Measurements from ENCODE around the gene BICC1. TPM values are rescaled to one million over a fixed set of nuclear protein-coding genes. Genes with fewer than 3 reads are reported as not detected.

The BICC1 gene
- total RNA-seq, 4 donors from 2014 or later = 4.7 to 29.7 (median 18.0) TPM

GRCh38 chr10:58700591-58700990 is 187.9 kb downstream of the BICC1 start:
- peaks cover 7 to 12% of the 10 kb centered on the region in 2 donors for H3K4me1 ChIP-seq

DNA sequence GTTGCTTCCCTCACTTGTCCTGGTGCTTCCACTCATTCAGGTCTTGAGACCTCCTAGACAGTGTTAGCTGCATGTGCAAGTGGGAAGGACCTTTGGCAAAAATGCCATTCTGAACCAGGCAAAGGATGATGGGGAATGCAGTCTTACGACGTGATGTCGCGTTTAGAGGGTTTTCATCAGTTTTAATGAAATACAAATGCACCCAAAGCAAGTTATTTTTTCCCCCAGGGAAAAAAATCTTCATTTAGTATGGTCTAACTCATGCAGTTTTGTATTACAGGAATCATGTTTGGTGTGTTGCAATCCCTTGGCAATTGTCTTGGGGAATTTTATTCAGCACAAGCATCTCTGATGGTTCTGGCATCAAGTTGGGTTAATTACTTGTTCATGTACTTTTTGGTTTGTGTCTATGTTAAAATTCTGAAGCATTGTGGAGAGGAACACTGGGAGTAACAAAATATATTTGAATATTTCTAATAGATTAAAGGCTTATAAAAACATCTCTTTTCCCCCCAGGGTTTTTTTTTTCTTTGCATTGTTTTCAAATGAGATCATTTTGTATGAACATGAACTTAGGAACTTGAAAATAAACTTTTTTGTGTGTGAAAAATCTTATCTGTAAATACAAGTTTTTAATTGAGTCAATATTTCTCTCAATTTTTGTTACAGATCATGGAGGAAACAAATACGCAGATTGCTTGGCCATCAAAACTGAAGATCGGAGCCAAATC is 188.9 kb downstream of the BICC1 start:
- H3K9me3 ChIP-seq = no peaks in the 10 kb centered on the region
- no peaks in the 10 kb centered on the region for H3K36me3 ChIP-seq
- peak overlapping the region in 3 of 4 donors; percentile 6 to 39 (median 32) for H3K27ac ChIP-seq
- in situ Hi-C loops (cut with MboI; ENCODE audit: low sequenced_read_pairs in 4 of 4) = no loop called here
- no peaks in the 10 kb centered on the region for H3K27me3 ChIP-seq
- TF ChIP-seq, protein P1, sequence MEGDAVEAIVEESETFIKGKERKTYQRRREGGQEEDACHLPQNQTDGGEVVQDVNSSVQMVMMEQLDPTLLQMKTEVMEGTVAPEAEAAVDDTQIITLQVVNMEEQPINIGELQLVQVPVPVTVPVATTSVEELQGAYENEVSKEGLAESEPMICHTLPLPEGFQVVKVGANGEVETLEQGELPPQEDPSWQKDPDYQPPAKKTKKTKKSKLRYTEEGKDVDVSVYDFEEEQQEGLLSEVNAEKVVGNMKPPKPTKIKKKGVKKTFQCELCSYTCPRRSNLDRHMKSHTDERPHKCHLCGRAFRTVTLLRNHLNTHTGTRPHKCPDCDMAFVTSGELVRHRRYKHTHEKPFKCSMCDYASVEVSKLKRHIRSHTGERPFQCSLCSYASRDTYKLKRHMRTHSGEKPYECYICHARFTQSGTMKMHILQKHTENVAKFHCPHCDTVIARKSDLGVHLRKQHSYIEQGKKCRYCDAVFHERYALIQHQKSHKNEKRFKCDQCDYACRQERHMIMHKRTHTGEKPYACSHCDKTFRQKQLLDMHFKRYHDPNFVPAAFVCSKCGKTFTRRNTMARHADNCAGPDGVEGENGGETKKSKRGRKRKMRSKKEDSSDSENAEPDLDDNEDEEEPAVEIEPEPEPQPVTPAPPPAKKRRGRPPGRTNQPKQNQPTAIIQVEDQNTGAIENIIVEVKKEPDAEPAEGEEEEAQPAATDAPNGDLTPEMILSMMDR (IDR thresholded peaks at IDR 0.05 in 4 of 5, conservative IDR thresholded peaks at IDR 0.05 in 1 of 5) = no peak
- TF ChIP-seq POLR2A (IDR thresholded peaks at IDR 0.05) = no peak
- peak overlapping the region in 1 of 4 donors; percentile 16 for H3K4me3 ChIP-seq
- ATAC-seq (peak; percentile 46 to 56), DNase-seq (peak in 1 of 2 donors; percentile 14)
- peaks cover 7 to 12% of the 10 kb centered on the region in 2 donors for H3K4me1 ChIP-seq
- intact Hi-C loops (cut with DNase I; ENCODE audit: low total_unique reads) = no loop called here

More at GRCh38 chr10:58700591-58700990, 187.9 kb downstream of the BICC1 start:
- no peak overlapping the region for H3K4me3 ChIP-seq
- ATAC-seq (no peak), DNase-seq (no peak)
- TF ChIP-seq POLR2A (IDR thresholded peaks at IDR 0.05) = no peak
- TF ChIP-seq, protein P1 (IDR thresholded peaks at IDR 0.05 in 4 of 5, conservative IDR thresholded peaks at IDR 0.05 in 1 of 5) = no peak
- H3K36me3 ChIP-seq = no peaks in the 10 kb centered on the region
- no peaks in the 10 kb centered on the region for H3K9me3 ChIP-seq
- in situ Hi-C loops (cut with MboI; ENCODE audit: low sequenced_read_pairs in 4 of 4) (no loop called here), intact Hi-C loops (cut with DNase I; ENCODE audit: low total_unique reads) (no loop called here)
- H3K27ac ChIP-seq = no peak overlapping the region
- no peaks in the 10 kb centered on the region for H3K27me3 ChIP-seq

DNA sequence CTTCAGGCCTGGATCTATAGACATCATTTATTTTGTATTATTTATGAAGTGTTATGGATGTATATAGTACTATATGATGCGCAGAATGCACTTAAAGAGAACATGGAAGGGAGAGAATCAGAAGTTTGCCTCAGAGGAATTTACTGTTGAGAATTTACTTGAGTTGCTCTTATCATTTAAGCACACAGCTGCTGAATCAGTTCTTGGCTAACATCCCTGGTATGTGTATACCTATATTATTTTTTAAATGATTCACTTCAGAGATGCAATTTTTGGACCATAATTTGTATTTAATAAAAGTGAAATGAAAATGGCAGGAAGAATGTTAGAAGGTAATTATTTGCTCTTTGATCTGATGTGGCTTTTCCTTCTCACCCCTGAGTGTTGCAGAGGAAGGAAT is 191.6 kb downstream of the BICC1 start:
- Histone ChIP-seq H3K9me3 (no peaks in the 10 kb centered on the region), H3K4me3 (no peak overlapping the region), H3K27me3 (no peaks in the 10 kb centered on the region), H3K27ac (no peak overlapping the region), H3K4me1 (peaks cover 7 to 12% of the 10 kb centered on the region in 2 donors), H3K36me3 (no peaks in the 10 kb centered on the region)
- DNase-seq (no peak), ATAC-seq (no peak)
- in situ Hi-C loops (cut with MboI; ENCODE audit: low sequenced_read_pairs in 4 of 4) (no loop called here), intact Hi-C loops (cut with DNase I; ENCODE audit: low total_unique reads) (no loop called here)
- TF ChIP-seq, protein P1 (IDR thresholded peaks at IDR 0.05 in 4 of 5, conservative IDR thresholded peaks at IDR 0.05 in 1 of 5) = no peak
- no peak for TF ChIP-seq POLR2A (IDR thresholded peaks at IDR 0.05)

DNA sequence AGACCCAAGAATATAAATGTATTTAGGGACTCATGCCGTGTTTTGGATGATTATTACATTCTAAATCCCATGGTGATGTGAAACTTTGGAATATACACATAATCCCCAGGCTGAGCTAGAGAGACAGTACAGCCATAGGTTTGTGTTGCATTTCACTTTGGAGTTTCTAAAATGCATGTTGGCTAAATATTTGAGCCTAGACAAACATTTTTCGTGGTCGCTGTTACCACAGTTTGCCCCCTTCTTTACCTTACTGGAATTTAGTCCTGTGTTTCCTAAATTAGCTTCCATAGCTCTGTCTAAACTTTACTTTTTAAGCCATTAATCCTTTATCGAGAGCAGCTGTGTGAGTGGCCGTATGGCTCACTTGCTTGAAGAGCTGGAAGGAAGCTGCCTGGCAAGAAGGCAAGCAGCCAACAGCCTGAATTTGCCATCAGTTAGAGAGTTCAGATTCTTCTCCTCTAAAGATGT is 192.0 kb downstream of the BICC1 start:
- intact Hi-C loops (cut with DNase I; ENCODE audit: low total_unique reads) = no loop called here
- TF ChIP-seq, protein P1 (IDR thresholded peaks at IDR 0.05 in 4 of 5, conservative IDR thresholded peaks at IDR 0.05 in 1 of 5) = no peak
- TF ChIP-seq POLR2A (IDR thresholded peaks at IDR 0.05) = no peak
- no peaks in the 10 kb centered on the region for H3K27me3 ChIP-seq
- no peak overlapping the region for H3K4me3 ChIP-seq
- DNase-seq (no peak), ATAC-seq (no peak)
- in situ Hi-C loops (cut with MboI; ENCODE audit: low sequenced_read_pairs in 4 of 4) = no loop called here
- peak overlapping the region in 1 of 4 donors; percentile 4 for H3K27ac ChIP-seq
- H3K36me3 ChIP-seq = no peaks in the 10 kb centered on the region
- peaks cover 7 to 12% of the 10 kb centered on the region in 2 donors for H3K4me1 ChIP-seq
- no peaks in the 10 kb centered on the region for H3K9me3 ChIP-seq
